ENCODE measurements around the gene NCOA1. TPM values are rescaled to one million over a fixed set of nuclear protein-coding genes. Genes with fewer than 3 reads are reported as not detected.

NCOA1 gene
- 10 to 100 TPM; 17.1 to 29.1 TPM for total RNA-seq

GRCh38 chr2:24490690-24491541 lies at the start of gene NCOA1:
Gene NCOA1 (plus strand): TSS chr2:24491254. CDS start chr2:24658678, 167,424 bp downstream.
- DNase-seq (ENCODE audit: low spot score in 2 of 2) (peak; percentile 87), ATAC-seq (peak; percentile 86 to 92)
- Mint-ChIP-seq H3K36me3 (peaks cover 0 to 12% of the 10 kb centered on the region in 2 donors), H3K27ac (peak within 1 kb of the TSS; percentile 90 to 96), H3K9me3 (no peaks in the 10 kb centered on the region)

- Mint-ChIP-seq H3K36me3 (peaks cover 10 to 13% of the 10 kb centered on the region in 2 donors), H3K9me3 (peaks cover 0 to 9% of the 10 kb centered on the region in 2 donors), H3K27ac (no peak overlapping the region)
- DNase-seq (ENCODE audit: low spot score in 2 of 2), result no peak
- ATAC-seq, result no peak
These were observed 42.3 kb upstream of the NCOA1 start for GRCh38 chr2:24448797-24449196.

- ATAC-seq (no peak), DNase-seq (ENCODE audit: low spot score in 2 of 2) (no peak)
- peaks cover 0 to 9% of the 10 kb centered on the region in 2 donors for H3K9me3 Mint-ChIP-seq
- no peak overlapping the region for H3K27ac Mint-ChIP-seq
- H3K36me3 Mint-ChIP-seq, result peaks cover 10 to 13% of the 10 kb centered on the region in 2 donors
These were observed 41.7 kb upstream of the NCOA1 start for GRCh38 chr2:24449344-24449743.

GRCh38 chr2:24451805-24452501 lies 39.1 kb upstream of the NCOA1 start:
- Mint-ChIP-seq H3K27ac (no peak overlapping the region), H3K9me3 (peaks cover 0 to 9% of the 10 kb centered on the region in 2 donors), H3K36me3 (peaks cover 10 to 13% of the 10 kb centered on the region in 2 donors)
- no peak for ATAC-seq
- DNase-seq (ENCODE audit: low spot score in 2 of 2), result no peak

GRCh38 chr2:24452502-24452885 lies 38.6 kb upstream of the NCOA1 start:
- no peak for ATAC-seq
- H3K36me3 Mint-ChIP-seq, result peaks cover 10 to 13% of the 10 kb centered on the region in 2 donors
- no peak for DNase-seq (ENCODE audit: low spot score in 2 of 2)
- peaks cover 0 to 9% of the 10 kb centered on the region in 2 donors for H3K9me3 Mint-ChIP-seq
- H3K27ac Mint-ChIP-seq, result no peak overlapping the region

- no peak for DNase-seq (ENCODE audit: low spot score in 2 of 2)
- H3K27ac Mint-ChIP-seq, result no peak overlapping the region
- peaks cover 0 to 6% of the 10 kb centered on the region in 2 donors for H3K9me3 Mint-ChIP-seq
- peaks cover 8 to 10% of the 10 kb centered on the region in 2 donors for H3K36me3 Mint-ChIP-seq
- ATAC-seq, result peak in 1 of 2 donors; percentile 66
These were observed 37.5 kb upstream of the NCOA1 start for GRCh38 chr2:24453379-24454073.

GRCh38 chr2:24454294-24454693 lies 36.8 kb upstream of the NCOA1 start:
- ATAC-seq (no peak), DNase-seq (ENCODE audit: low spot score in 2 of 2) (no peak)
- Mint-ChIP-seq H3K36me3 (peaks cover 5 to 7% of the 10 kb centered on the region in 2 donors), H3K9me3 (peaks cover 0 to 4% of the 10 kb centered on the region in 2 donors), H3K27ac (no peak overlapping the region)

GRCh38 chr2:24456599-24457556 lies 34.2 kb upstream of the NCOA1 start:
- Mint-ChIP-seq H3K27ac (peak overlapping the region in 1 of 2 donors; percentile 37), H3K9me3 (no peaks in the 10 kb centered on the region), H3K36me3 (no peaks in the 10 kb centered on the region)
- ATAC-seq (peak; percentile 71 to 91), DNase-seq (ENCODE audit: low spot score in 2 of 2) (peak in 1 of 2 donors; percentile 10)

- Mint-ChIP-seq H3K9me3 (no peaks in the 10 kb centered on the region), H3K36me3 (no peaks in the 10 kb centered on the region), H3K27ac (no peak overlapping the region)
- DNase-seq (ENCODE audit: low spot score in 2 of 2), result no peak
- ATAC-seq, result no peak
These were observed 33.2 kb upstream of the NCOA1 start for GRCh38 chr2:24457696-24458386.

- Mint-ChIP-seq H3K27ac (peak overlapping the region in 1 of 2 donors; percentile 19), H3K36me3 (no peaks in the 10 kb centered on the region), H3K9me3 (no peaks in the 10 kb centered on the region)
- DNase-seq (ENCODE audit: low spot score in 2 of 2) (no peak), ATAC-seq (no peak)
These were observed 31.6 kb upstream of the NCOA1 start for GRCh38 chr2:24459224-24460161.

GRCh38 chr2:24461685-24462084 lies 29.4 kb upstream of the NCOA1 start:
- no peak overlapping the region for H3K27ac Mint-ChIP-seq
- no peaks in the 10 kb centered on the region for H3K36me3 Mint-ChIP-seq
- no peak for ATAC-seq
- no peak for DNase-seq (ENCODE audit: low spot score in 2 of 2)
- H3K9me3 Mint-ChIP-seq, result no peaks in the 10 kb centered on the region

GRCh38 chr2:24463271-24463670 lies 27.8 kb upstream of the NCOA1 start:
- Mint-ChIP-seq H3K9me3 (no peaks in the 10 kb centered on the region), H3K36me3 (no peaks in the 10 kb centered on the region), H3K27ac (peak overlapping the region in 1 of 2 donors; percentile 31)
- no peak for ATAC-seq
- DNase-seq (ENCODE audit: low spot score in 2 of 2), result no peak

GRCh38 chr2:24466871-24467870 lies 23.9 kb upstream of the NCOA1 start:
- no peaks in the 10 kb centered on the region for H3K9me3 Mint-ChIP-seq
- no peak for DNase-seq (ENCODE audit: low spot score in 2 of 2)
- ATAC-seq, result no peak
- H3K36me3 Mint-ChIP-seq, result no peaks in the 10 kb centered on the region
- peak overlapping the region in 1 of 2 donors; percentile 3 for H3K27ac Mint-ChIP-seq
